NCI-H526 treated with DMSO at 0.1 percent for 48 hours (cell line): ENCODE data around the gene REXO1.

Source experiments
- DNase-seq: peaks from one replicate; lab custom pipeline; 2025; lab: John Stamatoyannopoulos, UW

REXO1 gene

GRCh38 chr19:1828279-1829238, 19.7 kb downstream of the REXO1 start:
- no peak for DNase-seq

DNA sequence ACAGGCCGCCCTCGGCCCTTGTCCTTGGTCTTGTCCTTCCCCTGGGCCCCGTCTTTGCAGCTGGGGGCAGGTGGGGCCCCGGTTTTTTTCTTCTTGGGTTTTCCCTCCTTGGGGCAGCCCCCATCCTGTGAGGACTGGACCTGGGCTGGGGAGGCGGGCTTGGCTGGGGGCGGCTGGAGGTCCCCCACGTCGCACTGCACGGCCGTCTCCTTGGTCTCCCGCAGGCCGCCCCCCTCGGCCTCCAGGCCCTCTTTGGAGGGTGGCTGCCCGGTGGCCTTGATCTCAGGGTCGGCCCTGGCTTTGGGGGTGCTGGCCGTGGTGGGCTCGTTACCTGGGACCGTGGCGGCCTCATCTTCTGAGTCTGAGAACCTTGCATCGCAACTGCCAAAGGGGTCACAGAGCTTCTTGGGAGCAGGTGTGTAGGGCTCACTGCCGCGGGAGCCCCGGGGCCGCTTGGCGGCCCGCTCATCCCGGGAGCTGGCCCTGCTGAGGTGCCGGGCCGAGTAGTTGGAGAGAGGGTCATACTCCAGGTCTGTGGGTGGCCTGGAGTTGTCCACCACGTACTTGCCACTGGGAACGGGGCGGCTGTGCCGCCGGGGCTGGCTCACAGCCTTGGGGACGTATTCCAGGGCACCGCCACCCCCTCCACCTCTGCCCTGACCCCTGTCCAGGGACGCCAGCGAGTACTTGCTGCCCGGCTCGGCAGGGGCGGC, 20.6 kb downstream of the REXO1 start:
- DNase-seq = no peak

- no peak for DNase-seq
These were observed 21.4 kb downstream of the REXO1 start for GRCh38 chr19:1826557-1827521.

DNA sequence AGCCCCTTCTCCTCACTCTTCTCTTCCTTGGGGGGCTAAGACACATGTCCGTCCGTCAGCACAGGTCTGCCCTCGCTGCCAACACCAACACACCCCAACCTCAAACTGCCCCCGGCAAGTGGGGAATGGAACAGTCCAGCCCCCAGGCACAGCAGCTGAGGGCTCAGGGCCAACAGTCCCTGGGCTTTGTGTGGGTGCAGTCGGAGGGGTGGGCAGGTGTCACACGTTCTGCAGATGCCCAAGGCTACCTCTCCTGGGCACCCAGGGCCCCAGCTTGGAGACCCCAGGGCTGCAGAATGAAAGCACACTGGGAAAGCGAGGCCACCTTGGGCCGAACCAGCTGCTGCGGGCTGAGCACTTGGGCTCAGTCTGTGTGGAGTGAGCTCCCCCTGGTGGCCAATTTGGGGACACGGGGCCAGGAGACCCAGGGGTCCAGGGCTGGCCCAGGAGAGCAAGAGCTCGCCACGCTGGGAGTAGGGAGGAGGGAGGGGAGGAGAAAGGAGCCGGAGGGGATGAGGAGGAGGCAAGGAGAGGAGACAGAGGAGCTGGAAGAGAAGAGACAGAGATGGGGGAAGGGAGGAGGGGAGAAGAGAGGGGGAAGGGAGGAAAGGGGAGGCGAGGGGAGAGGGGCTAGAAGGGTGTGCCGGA, 22.2 kb downstream of the REXO1 start:
- no peak for DNase-seq

DNA sequence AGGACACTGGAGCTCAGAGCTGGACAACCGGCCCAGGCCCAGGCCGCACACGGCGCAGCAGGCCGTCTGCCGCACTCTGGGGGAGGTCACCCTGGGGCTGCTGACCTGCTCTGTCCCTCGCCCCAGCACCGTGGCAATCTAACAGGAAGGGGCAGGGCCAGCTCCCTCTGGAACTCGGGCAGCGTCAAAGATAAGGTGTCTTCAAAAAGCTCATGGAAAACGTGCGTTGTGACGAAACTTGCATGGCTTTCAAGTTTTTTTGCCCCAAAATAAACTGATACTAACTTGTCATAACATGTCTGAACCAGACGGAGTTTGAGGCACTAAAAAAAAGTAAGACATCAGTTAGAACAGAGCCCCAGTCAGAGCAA, 24.0 kb downstream of the REXO1 start:
- DNase-seq = no peak

GRCh38 chr19:1823539-1824251, 24.6 kb downstream of the REXO1 start:
- no peak for DNase-seq

DNA sequence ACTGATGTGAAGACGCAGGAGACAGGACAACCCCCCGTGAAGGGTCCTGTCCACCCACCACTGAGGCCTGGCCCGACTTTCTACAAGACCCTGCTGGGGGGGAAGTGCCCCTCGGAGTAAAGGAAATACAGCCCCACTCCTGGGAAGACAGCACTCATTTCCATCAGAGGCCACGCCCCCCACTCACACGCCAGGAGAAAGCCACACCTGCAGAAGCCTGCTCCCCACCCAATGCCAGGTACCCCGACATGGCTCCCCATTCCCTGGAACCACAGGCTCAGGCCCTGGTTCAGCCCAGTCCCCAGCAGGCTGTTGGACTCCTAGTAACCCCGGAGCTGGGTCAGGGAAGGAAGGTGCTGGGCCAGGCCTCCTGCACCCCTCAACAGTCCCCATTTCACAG, 25.3 kb downstream of the REXO1 start:
- no peak for DNase-seq

DNA sequence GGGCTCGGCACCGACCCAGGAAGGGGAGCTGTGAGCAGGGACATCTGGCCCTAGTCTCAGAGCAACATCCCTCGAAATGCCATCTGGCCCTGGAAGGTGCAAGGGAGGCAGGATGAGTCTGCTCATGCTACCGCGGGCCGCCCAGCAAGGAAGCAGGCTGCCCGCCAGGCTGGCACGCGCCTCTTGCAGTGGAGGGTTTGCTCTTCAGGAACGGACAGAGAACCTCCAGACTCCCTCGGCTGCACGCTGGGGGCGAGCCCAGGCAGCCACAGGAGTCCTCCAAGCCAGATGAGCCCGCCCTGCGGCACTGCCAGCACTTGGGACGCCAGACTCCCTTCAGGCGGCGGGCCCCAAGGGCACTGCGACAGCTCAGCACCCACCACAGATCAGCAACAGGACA, 26.1 kb downstream of the REXO1 start:
- DNase-seq = no peak

DNA sequence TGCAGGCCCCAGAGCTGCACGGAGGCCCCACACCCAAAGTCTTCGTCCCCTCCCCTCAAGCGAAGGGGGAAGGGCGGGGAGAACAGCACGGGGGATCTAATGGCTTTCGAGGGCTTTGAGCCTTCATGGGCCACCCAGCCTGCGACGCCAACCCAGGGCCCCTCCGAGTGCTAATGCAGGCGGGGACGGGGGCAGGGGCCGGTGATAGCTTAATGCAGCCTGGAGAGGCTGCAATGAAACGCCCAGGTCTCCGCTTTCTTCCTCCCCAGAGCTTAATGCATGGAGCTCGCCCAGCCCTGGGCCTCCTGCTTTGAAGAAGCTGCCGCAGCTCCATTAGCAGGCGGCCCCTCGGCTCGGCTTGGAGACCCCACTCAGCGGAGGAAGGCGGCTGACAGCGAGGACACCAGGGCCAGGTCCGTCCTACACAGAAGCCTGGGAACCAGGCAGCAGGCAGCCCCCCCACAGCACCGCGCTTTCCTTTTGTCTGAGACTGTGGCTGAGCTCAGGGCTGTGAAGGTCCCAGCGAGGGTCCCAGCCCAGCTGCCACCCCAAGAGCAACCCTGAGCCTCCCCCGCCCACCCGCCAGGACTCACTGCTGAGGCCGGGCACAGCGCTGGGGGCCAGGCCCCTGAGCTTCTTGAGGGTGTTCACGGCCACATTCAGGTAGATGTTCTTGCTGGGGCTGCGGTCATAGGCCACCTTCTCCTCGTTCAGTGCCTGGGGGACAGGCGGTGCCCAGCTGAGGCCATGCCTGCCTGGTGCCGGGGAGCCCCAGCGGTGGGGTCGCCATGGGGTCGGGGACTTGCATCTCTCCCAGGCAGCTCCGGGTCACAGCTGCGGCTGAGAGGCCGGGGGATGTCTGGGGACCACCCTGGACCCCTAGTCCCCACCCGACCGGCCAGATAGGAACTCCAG, 28.7 kb downstream of the REXO1 start:
- no peak for DNase-seq

DNA sequence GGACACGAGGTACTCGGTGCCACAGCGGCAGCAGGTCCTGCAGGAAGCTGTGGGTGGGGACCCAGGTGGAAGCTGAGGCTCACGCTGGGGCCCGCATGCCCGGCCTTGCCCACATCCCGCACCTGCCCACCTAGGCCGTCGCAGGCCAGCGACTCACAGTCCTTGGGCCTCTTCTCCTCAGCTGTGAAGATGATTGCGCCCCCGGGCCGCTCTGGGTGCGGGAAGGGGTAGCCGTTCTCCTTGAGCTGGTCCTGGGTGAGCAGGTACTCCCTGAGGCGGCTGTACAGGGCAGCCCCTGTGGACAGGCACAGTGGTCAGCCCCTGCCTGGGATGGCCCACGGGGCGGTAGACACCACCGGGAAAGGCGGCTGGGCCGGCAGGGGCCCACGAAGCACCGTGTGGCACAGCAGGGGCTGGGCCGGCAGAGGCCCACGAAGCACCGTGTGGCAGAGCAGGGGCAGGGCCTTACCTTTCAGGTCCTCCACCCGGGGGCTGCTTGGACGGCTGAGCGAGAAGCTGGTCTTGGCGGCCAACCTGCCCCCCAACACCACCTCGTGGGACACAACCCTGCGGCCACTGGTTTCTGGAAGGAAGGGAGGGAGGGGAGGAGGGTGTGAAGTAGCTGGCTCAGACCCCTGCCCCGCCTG, 29.6 kb downstream of the REXO1 start:
- DNase-seq = no peak

- DNase-seq = no peak
These were observed 30.6 kb downstream of the REXO1 start for GRCh38 chr19:1817553-1818179.

- no peak for DNase-seq
These were observed 31.6 kb downstream of the REXO1 start for GRCh38 chr19:1816530-1817298.

- DNase-seq = no peak
These were observed 32.4 kb downstream of the REXO1 start for GRCh38 chr19:1815605-1816529.

- no peak for DNase-seq
These were observed 33.3 kb downstream of the REXO1 start for GRCh38 chr19:1814833-1815604.

GRCh38 chr19:1814391-1814790, 33.9 kb downstream of the REXO1 start:
- DNase-seq = no peak
